Stimulated activated CD4-positive, alpha-beta T cell treated with anti-CD3 and anti-CD28 coated beads, Interleukin-2, amount 100 ng/mL, for 24 hours (primary cell): ENCODE data around the gene ZNF862.

Experiments
- DNase-seq, 2 donors: peaks; one replicate each; pipeline ENCODE4 v3.0.0-alpha.2; 2020

The ZNF862 gene

DNA sequence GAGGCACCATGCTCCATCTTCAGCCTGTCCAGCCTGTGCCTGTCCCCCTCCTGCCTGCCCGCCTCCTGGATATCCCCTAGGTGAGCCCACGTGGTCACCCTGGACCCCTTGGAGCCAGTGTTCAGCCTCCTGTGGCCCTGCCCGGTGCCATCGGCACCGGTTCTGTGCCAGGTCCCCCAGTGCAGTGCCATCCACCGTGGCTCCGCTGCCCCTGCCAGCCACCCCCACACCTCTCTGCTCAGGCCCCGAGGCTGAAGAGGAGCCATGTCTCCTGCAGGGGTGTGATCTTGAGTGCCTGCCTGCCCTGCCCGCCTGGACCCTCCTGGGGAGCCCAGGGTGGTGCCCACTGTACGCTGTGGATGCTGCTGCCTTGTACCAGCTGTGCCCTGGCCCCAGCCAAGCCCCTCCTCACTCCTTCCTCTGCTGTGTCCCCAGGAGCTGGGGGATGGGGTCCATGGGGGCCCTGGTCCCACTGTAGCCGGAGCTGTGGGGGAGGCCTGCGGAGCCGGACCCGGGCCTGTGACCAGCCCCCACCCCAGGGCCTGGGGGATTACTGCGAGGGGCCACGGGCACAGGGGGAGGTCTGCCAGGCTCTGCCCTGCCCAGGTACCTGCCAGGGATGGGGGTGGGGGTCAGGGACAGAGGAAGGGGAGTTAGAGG lies 26.2 kb upstream of the ZNF862 start:
- DNase-seq: no peak

GRCh38 chr7:149813254-149814035 lies 24.7 kb upstream of the ZNF862 start:
- no peak for DNase-seq

- no peak for DNase-seq
Measured at GRCh38 chr7:149814494-149814893, 23.7 kb upstream of the ZNF862 start.

- DNase-seq: no peak
Measured at GRCh38 chr7:149815121-149815520, 23.1 kb upstream of the ZNF862 start.

- no peak for DNase-seq
Measured at GRCh38 chr7:149815661-149816266, 22.4 kb upstream of the ZNF862 start.

DNA sequence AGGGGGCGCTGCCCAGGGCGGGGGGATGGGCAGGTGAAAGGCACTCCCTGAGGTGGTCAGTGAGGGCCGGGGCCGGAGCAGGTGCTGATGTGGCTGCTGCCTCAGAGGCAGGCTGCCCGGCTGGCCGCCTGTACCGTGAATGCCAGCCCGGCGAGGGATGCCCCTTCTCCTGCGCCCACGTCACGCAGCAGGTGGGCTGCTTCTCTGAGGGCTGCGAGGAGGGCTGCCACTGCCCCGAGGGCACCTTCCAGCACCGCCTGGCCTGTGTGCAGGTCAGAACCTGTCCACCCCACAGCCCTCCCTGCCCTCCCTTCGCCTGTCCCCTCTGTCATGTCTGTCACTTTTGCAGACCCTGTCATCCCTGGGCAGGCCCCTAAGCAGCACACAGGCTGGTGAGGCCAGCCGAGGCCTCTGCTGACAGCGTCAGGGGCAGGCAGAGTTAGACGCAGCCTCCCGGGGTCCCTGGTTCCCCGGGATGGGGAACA lies 21.9 kb upstream of the ZNF862 start:
- no peak for DNase-seq

DNA sequence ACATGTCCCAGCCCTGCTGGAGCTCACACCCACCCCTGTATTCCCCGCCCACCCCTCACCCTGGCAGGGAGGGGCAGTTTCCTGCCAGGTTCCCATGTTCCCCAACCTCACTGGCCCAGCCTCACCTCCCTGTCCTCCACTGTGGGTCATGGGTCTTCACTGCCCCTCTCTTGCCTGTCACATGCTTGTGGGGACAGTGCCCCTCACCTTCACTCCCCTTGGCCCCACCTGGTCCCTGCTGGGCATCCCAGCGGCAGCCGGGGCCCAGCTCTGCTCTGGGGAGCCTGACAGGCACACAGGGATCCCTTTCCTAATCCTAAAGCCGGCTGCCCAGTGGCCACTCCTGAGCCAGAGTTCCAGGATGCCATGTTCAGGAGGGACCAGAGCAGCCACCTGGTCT lies 21.4 kb upstream of the ZNF862 start:
- DNase-seq: no peak

DNA sequence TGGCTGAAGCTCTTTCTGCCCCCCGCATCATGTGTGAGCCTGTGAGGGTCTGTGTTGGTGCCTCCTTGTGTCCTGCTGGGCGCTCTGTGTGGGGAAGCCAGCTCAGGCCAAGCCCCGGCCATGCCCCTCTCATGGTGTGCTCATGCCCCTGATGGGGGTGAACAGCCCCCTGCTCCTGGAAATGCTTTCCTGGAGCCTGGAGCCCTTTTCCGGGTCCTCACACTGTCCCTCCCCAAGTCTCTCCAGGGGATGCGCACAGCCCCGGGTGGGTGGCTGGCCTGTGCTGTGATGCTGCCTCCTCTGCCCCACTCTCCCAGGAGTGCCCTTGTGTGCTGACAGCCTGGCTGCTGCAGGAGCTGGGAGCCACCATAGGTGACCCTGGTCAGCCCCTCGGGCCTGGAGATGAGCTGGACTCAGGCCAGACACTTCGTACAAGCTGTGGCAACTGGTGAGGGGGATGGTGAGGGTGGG lies 20.8 kb upstream of the ZNF862 start:
- no peak for DNase-seq

GRCh38 chr7:149817836-149818535 lies 20.2 kb upstream of the ZNF862 start:
- DNase-seq: no peak

DNA sequence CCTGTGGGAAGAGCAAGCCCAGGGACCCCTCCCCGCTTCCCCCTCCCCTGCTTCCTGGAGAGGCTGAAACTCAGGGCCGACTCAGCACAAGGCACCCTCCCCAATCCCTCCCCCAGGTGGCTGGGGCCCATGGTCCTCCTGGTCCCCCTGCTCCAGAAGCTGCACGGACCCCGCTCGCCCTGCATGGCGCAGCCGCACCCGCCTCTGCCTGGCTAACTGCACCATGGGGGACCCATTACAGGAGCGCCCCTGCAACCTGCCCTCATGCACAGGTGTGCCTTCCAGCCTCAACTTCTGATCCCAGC lies 19.7 kb upstream of the ZNF862 start:
- no peak for DNase-seq

DNA sequence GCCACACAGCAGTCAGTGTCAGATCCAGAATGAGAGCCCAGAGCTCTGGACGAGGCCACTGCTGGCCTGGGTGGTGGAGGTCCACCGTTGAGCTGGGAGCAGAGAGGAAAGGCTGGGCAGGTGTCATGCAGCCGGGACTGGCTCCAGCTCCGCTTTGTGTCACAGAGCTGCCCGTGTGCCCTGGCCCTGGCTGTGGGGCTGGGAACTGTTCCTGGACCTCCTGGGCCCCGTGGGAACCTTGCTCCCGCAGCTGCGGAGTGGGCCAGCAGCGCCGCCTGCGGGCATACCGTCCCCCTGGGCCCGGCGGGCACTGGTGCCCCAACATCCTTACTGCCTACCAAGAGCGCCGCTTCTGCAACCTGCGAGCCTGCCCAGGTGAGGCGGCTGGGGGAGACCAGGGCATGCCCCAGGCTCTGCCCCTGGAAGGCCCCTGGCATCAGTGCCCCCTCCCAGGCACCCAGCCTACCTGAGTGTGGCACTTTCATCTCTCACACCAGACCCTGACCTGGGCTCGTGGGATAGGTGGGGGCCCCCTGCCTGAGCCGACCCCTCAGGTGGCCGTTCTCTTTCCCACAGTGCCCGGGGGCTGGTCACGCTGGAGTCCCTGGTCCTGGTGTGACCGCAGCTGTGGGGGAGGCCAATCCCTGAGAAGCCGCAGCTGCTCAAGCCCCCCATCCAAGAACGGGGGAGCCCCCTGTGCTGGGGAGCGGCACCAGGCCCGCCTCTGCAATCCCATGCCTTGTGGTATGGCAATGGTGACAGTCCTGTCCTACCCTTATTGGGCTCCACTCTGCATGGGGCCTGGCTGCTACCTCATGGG lies 18.8 kb upstream of the ZNF862 start:
- no peak for DNase-seq

DNA sequence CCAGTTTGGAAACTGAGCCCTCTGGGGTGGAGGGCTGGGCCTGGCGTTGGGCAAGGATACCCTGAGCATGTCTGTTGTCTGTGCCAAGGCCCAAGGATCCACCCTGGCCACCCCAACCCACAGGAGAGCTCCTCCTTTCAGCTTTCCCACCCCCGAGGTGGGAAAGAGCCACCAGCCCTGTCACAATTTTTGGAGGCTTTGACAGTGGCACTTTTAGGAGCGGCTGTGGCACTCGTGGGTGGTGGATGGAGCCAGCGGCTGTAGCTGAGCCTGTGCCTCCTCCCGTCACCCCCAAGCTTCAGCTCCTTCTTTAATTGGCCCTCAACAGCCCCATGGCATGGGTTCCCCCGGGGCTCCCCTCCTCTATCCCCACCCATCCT lies 18.2 kb upstream of the ZNF862 start:
- no peak for DNase-seq

DNA sequence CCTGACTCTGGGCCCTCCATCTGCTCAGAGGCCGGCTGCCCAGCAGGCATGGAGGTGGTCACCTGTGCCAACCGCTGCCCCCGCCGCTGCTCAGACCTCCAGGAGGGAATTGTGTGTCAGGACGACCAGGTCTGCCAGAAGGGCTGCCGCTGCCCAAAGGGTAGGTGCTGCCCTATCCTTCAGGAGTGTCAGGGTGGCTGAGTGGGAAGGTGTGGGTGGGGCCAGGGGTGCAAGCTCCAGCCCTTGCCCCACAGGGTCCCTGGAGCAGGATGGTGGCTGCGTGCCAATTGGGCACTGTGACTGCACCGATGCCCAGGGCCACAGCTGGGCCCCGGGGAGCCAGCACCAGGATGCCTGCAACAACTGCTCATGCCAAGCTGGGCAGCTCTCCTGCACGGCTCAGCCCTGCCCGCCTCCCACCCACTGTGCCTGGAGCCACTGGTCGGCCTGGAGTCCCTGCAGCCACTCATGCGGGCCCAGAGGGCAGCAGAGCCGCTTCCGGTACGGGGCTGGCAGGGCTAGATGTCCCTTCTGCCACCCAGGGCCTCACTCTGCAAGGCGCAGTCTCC lies 17.5 kb upstream of the ZNF862 start:
- no peak for DNase-seq

GRCh38 chr7:149821191-149822148 lies 16.7 kb upstream of the ZNF862 start:
- DNase-seq: no peak

DNA sequence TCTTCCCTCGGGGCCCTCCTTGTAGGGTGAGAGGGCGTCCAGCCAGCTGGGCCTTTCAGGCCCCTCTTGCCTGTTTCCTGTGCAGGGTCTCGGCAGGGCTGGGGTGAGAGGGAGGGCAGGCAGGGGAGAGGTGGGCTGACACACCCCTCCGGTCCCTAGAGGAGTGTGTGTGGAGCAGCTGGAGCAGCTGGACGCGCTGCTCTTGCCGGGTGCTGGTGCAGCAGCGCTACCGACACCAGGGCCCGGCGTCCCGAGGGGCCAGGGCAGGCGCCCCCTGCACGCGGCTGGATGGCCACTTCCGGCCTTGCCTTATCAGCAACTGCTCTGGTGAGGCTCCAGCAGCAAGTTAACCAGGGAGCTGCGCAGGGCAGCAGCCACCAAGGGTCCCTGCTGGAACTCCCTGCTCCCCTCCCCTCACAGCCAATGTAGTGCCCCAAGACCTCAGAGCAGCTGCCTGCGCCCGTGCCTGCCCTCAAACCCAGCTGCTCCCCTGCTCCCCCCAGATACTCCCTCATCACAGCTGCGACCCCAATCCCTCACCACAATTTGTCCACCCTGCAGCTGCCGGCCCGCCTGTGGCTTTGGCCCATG lies 15.7 kb upstream of the ZNF862 start:
- DNase-seq: no peak

GRCh38 chr7:149823191-149823630 lies 15.0 kb upstream of the ZNF862 start:
- no peak for DNase-seq

DNA sequence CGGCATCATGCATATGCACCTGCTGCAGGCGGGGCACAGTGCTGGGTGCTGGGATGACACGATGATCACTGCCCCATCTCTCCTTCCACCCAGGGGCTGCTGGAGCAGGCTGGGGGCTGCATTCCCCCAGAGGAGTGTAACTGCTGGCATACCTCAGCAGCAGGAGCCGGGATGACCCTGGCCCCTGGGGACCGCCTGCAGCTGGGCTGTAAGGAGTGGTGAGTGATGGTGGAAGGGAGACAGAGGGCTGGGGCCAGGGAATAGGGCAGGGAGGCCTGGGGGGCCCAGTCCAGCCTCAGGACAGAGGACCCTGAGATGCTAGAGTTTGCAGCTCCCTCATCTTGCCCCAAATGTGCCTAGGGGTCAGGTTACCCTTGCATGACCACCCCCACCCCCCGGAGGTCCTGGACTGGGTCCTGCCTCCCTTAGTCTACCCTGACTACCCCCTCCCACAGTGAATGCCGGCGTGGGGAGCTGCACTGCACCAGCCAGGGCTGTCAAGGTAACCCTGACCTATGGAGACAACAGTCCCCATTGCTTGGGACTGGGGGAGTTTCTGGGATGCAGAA lies 14.5 kb upstream of the ZNF862 start:
- no peak for DNase-seq

GRCh38 chr7:149824301-149824741 lies 13.9 kb upstream of the ZNF862 start:
- DNase-seq: no peak

DNA sequence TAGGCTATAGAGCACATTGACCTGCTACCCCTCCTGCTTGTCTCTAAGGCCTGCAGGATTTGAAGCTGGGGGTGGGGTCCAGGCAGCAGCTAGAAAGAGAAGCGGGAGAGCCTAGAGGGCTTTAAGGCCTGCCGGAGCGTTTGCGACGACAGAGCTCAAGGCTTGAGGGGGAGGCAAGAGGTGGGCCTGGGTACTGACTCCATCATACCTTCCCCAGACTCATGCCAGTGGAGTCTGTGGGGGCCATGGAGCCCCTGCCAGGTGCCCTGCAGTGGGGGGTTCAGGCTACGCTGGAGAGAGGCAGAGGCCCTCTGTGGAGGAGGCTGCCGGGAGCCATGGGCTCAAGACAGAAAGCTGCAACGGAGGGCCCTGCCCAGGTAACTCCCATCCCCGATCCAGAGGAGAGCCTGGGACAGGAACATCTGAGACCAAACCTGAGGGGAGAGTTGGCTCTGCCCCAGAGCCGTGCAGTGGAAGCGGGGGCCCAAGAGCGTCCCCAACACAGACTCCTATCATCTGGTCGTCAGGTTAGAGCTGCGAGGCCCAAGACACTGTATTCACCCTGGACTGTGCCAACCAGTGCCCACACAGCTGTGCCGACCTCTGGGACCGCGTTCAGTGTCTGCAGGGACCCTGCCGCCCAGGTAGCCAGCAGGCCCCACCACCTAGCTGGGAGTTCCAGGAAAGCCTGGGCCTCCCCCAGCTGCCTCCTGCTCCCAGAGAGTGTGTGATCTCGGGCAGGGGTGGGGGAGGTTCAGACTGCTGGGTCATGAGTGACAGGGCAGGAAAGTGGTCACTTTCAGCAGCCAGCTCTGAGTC lies 13.2 kb upstream of the ZNF862 start:
- DNase-seq: no peak
